ENCODE measurements around the gene GPC1.
"Not testable (repeated sequence)": the region's sequence is repeated elsewhere in the genome, so short reads cannot be mapped to it uniquely, and the experiment has no call there.

Gene GPC1

GRCh38 chr2:240494194-240494793 is 58.8 kb downstream of the GPC1 start:
- TF ChIP-seq, protein P1, sequence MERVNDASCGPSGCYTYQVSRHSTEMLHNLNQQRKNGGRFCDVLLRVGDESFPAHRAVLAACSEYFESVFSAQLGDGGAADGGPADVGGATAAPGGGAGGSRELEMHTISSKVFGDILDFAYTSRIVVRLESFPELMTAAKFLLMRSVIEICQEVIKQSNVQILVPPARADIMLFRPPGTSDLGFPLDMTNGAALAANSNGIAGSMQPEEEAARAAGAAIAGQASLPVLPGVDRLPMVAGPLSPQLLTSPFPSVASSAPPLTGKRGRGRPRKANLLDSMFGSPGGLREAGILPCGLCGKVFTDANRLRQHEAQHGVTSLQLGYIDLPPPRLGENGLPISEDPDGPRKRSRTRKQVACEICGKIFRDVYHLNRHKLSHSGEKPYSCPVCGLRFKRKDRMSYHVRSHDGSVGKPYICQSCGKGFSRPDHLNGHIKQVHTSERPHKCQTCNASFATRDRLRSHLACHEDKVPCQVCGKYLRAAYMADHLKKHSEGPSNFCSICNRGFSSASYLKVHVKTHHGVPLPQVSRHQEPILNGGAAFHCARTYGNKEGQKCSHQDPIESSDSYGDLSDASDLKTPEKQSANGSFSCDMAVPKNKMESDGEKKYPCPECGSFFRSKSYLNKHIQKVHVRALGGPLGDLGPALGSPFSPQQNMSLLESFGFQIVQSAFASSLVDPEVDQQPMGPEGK (CRISPR knock-in tag; IDR thresholded peaks at IDR 0.05; ENCODE audit: borderline replicate concordance) = no peak
- no peak for TF ChIP-seq ZFP30 (CRISPR knock-in tag; IDR thresholded peaks at IDR 0.05)
- TF ChIP-seq ZC3H10 (CRISPR knock-in tag; IDR thresholded peaks at IDR 0.05) = no peak
- no peak for TF ChIP-seq TOX (CRISPR knock-in tag; IDR thresholded peaks at IDR 0.05; ENCODE audit: borderline replicate concordance)
- TF ChIP-seq OSR1 (CRISPR knock-in tag; IDR thresholded peaks at IDR 0.05) = no peak
- TF ChIP-seq CSDC2 (CRISPR knock-in tag; IDR thresholded peaks at IDR 0.05) = no peak
- no peak for TF ChIP-seq SNAI2 (CRISPR knock-in tag; IDR thresholded peaks at IDR 0.05)
- no peak for TF ChIP-seq RARB (CRISPR knock-in tag; IDR thresholded peaks at IDR 0.05)
- no peak for TF ChIP-seq GLIS3 (CRISPR knock-in tag; IDR thresholded peaks at IDR 0.05)
- no peak for TF ChIP-seq ISL1 (CRISPR knock-in tag; IDR thresholded peaks at IDR 0.05)
- TF ChIP-seq, protein P2, sequence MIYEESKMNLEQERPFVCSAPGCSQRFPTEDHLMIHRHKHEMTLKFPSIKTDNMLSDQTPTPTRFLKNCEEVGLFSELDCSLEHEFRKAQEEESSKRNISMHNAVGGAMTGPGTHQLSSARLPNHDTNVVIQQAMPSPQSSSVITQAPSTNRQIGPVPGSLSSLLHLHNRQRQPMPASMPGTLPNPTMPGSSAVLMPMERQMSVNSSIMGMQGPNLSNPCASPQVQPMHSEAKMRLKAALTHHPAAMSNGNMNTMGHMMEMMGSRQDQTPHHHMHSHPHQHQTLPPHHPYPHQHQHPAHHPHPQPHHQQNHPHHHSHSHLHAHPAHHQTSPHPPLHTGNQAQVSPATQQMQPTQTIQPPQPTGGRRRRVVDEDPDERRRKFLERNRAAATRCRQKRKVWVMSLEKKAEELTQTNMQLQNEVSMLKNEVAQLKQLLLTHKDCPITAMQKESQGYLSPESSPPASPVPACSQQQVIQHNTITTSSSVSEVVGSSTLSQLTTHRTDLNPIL (CRISPR knock-in tag; IDR thresholded peaks at IDR 0.05; ENCODE audit: low read depth) = no peak
- no peak for TF ChIP-seq ESRRG (CRISPR knock-in tag; IDR thresholded peaks at IDR 0.05)
- no peak for ATAC-seq

GRCh38 chr2:240494942-240495341 is 59.5 kb downstream of the GPC1 start:
- ATAC-seq = not testable (repeated sequence)

DNA sequence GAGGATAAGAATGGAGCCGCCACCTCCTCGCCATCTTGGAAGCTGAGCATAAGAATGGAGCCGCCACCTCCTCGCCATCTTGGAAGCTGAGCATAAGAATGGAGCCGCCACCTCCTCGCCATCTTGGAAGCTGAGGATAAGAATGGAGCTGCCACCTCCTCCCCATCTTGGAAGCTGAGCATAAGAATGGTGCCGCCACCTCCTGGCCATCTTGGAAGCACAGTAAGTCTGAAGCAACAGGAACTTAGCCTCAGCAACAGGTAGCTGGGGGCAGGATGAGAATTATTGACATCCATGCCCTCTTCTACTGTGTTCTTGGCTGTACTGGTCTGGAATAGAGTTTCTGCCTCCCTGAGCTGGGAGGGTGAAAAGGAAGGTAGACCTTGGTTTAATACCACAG is 61.6 kb downstream of the GPC1 start:
- ATAC-seq = 0 out of 3 replicates have a peak, but pooled peaks have one; percentile 29

GRCh38 chr2:240498171-240498957 is 62.9 kb downstream of the GPC1 start:
- TF ChIP-seq CSDC2 (CRISPR knock-in tag; IDR thresholded peaks at IDR 0.05) (no peak), TSHZ2 (CRISPR knock-in tag; IDR thresholded peaks at IDR 0.05) (no peak), ZFP3 (CRISPR knock-in tag; IDR thresholded peaks at IDR 0.05) (no peak), PPARA (CRISPR knock-in tag; IDR thresholded peaks at IDR 0.05; ENCODE audit: borderline replicate concordance) (no peak), SNAI2 (CRISPR knock-in tag; IDR thresholded peaks at IDR 0.05) (no peak), TCF4 (CRISPR knock-in tag; IDR thresholded peaks at IDR 0.05; ENCODE audit: borderline replicate concordance) (no peak), ISL1 (CRISPR knock-in tag; IDR thresholded peaks at IDR 0.05) (no peak)
- TF ChIP-seq, protein P2 (CRISPR knock-in tag; IDR thresholded peaks at IDR 0.05; ENCODE audit: low read depth) = no peak
- ATAC-seq = no peak

GRCh38 chr2:240498958-240499260 is 63.4 kb downstream of the GPC1 start:
- no peak for ATAC-seq
- TF ChIP-seq ZNF565 (CRISPR knock-in tag; conservative IDR thresholded peaks at IDR 0.05; ENCODE audit: low read depth) = no peak
- TF ChIP-seq TCF4 (CRISPR knock-in tag; IDR thresholded peaks at IDR 0.05; ENCODE audit: borderline replicate concordance) = no peak
- TF ChIP-seq CSRNP3 (CRISPR knock-in tag; IDR thresholded peaks at IDR 0.05) = no peak
- no peak for TF ChIP-seq PPARA (CRISPR knock-in tag; IDR thresholded peaks at IDR 0.05; ENCODE audit: borderline replicate concordance)
- TF ChIP-seq ARNTL (CRISPR knock-in tag; IDR thresholded peaks at IDR 0.05; ENCODE audit: borderline replicate concordance, low read depth) = no peak
- no peak for TF ChIP-seq TSHZ2 (CRISPR knock-in tag; IDR thresholded peaks at IDR 0.05)
- TF ChIP-seq ZFP3 (CRISPR knock-in tag; IDR thresholded peaks at IDR 0.05) = no peak
- no peak for TF ChIP-seq SNAI2 (CRISPR knock-in tag; IDR thresholded peaks at IDR 0.05)
- TF ChIP-seq, protein P2 (CRISPR knock-in tag; IDR thresholded peaks at IDR 0.05; ENCODE audit: low read depth) = no peak
- TF ChIP-seq ZNF8 (CRISPR knock-in tag; IDR thresholded peaks at IDR 0.05) = no peak
- no peak for TF ChIP-seq ESRRG (CRISPR knock-in tag; IDR thresholded peaks at IDR 0.05)
